ENCODE measurements around the gene SLC4A4. TPM values are rescaled to one million over a fixed set of nuclear protein-coding genes. Genes with fewer than 3 reads are reported as not detected.

SLC4A4 gene
- total RNA-seq, 1 donor from 2014 or later, result 0.32 TPM

GRCh38 chr4:71599578-71599977 is 260.8 kb downstream of the SLC4A4 start:
- Histone ChIP-seq H3K4me1 (no peaks in the 10 kb centered on the region), H3K27ac (no peak overlapping the region), H3K4me3 (no peak overlapping the region), H3K36me3 (no peaks in the 10 kb centered on the region), H3K9me3 (no peaks in the 10 kb centered on the region), H3K27me3 (no peaks in the 10 kb centered on the region)
- no peak for DNase-seq (ENCODE audit: low spot score in 2 of 2)
- intact Hi-C loops (cut with DNase I), result no loop called here
- TF ChIP-seq CTCF (IDR thresholded peaks at IDR 0.05), result no peak

- no peak for TF ChIP-seq CTCF (IDR thresholded peaks at IDR 0.05)
- H3K27me3 ChIP-seq, result no peaks in the 10 kb centered on the region
- H3K4me3 ChIP-seq, result no peak overlapping the region
- intact Hi-C loops (cut with DNase I), result no loop called here
- H3K27ac ChIP-seq, result no peak overlapping the region
- H3K9me3 ChIP-seq, result no peaks in the 10 kb centered on the region
- no peak for DNase-seq (ENCODE audit: low spot score in 2 of 2)
- no peaks in the 10 kb centered on the region for H3K36me3 ChIP-seq
- no peaks in the 10 kb centered on the region for H3K4me1 ChIP-seq
Observed at GRCh38 chr4:71602289-71602900, 263.6 kb downstream of the SLC4A4 start.

GRCh38 chr4:71604785-71605184 is 266.0 kb downstream of the SLC4A4 start:
- Histone ChIP-seq H3K36me3 (no peaks in the 10 kb centered on the region), H3K4me1 (no peaks in the 10 kb centered on the region), H3K27ac (no peak overlapping the region), H3K4me3 (no peak overlapping the region), H3K9me3 (no peaks in the 10 kb centered on the region), H3K27me3 (no peaks in the 10 kb centered on the region)
- no peak for DNase-seq (ENCODE audit: low spot score in 2 of 2)
- TF ChIP-seq CTCF (IDR thresholded peaks at IDR 0.05), result no peak
- intact Hi-C loops (cut with DNase I), result no loop called here

GRCh38 chr4:71607109-71607508 is 268.3 kb downstream of the SLC4A4 start:
- no peaks in the 10 kb centered on the region for H3K36me3 ChIP-seq
- H3K27me3 ChIP-seq, result no peaks in the 10 kb centered on the region
- intact Hi-C loops (cut with DNase I), result no loop called here
- DNase-seq (ENCODE audit: low spot score in 2 of 2), result no peak
- H3K27ac ChIP-seq, result no peak overlapping the region
- H3K4me1 ChIP-seq, result no peaks in the 10 kb centered on the region
- H3K4me3 ChIP-seq, result no peak overlapping the region
- H3K9me3 ChIP-seq, result no peaks in the 10 kb centered on the region
- TF ChIP-seq CTCF (IDR thresholded peaks at IDR 0.05), result no peak

DNA sequence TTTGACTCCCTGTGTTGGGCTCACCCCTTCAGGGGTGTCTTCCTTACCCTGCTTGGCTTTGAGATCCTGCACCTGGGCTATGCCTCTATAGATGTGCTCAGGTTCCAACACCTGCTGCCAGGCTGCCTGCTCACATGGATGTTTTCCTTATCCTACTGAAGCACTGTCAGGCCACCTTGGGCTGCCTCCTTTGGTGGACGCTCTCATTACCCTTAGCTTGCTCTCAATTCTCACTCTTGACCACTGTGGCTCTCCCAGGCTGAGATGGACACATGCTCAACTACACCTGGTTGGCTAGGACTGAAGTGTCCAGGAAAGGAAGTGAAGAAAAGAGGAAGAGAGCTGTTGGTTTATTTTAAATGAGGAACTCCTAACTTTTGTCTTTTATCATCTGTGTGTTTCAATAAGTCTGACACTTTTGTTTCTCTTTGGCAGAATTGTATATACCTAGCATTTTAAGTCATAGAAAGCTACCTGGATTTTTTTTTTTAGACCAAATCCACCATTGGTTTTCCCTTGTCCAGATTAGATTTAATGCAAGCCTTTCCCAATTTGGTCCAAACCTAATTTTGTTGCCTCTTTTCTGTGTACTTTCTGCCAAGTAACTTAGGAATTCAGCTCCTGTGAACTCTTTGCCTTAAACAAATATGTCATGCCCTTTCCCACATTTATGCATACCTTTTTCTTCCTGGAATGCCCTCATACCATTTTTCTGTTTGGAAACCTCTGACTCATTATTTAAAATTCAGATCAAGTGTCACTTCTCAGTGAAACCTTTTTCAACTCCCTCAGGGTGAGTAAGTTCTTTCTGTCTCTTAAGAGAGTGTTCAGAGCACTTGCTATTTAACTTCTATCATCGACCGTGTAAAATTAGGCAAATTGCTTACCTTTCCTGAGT is 269.2 kb downstream of the SLC4A4 start:
- Histone ChIP-seq H3K4me3 (no peak overlapping the region), H3K9me3 (no peaks in the 10 kb centered on the region), H3K36me3 (no peaks in the 10 kb centered on the region), H3K4me1 (no peaks in the 10 kb centered on the region), H3K27ac (no peak overlapping the region), H3K27me3 (no peaks in the 10 kb centered on the region)
- intact Hi-C loops (cut with DNase I), result no loop called here
- TF ChIP-seq CTCF (IDR thresholded peaks at IDR 0.05), result no peak
- DNase-seq (ENCODE audit: low spot score in 2 of 2), result no peak

Data from ascending aorta (tissue), 2 donors.